Caco-2 (cell line): ENCODE measurements around the gene RBM4. TPM values are rescaled to one million over a fixed set of nuclear protein-coding genes. Genes with fewer than 3 reads are reported as not detected.

Experiments
- BruUV-seq: library from RNA; stranded (reverse); fragments of 400-500 nt; replicated peaks from 2 replicates; lab custom pipeline; 2021; lab: Mats Ljungman, UMichigan
- CTCF ChIA-PET: fragments of 300-600 bp; sonication (Branson Sonifier 250); formaldehyde crosslinking; loops from one replicate; lab custom pipeline; 2022; ENCODE audit warnings: antibody characterized with exemption; lab: Charles Lee
- POLR2A ChIA-PET: fragments of 300-600 bp; sonication (Branson Sonifier 250); formaldehyde crosslinking; loops from one replicate; lab custom pipeline; 2022; ENCODE audit warnings: antibody characterized with exemption; lab: Charles Lee
- DNase-seq, 2 experiments: peaks; one replicate each; pipeline versions ENCODE4 v3.0.0 to v3.0.0-alpha.2; 2020 to 2022
- H3K27me3 ChIP-seq: replicated peaks from 2 replicates; pipeline ENCODE4 v1.6.0; 2011; ENCODE audit warnings: low read length; ENCODE audit not compliant: control insufficient read depth, insufficient read depth
- H3K36me3 ChIP-seq: 2 replicates; pipeline ENCODE4 v1.5.1; 2011; ENCODE audit warnings: low read length; ENCODE audit not compliant: control insufficient read depth, insufficient read depth
- H3K4me1 ChIP-seq: fragments of 250-450 bp; sonication (Bioruptor Pico); 2 replicates; pipeline ENCODE4 v1.5.1; 2020; ENCODE audit warnings: mild to moderate bottlenecking
- H3K4me3 ChIP-seq: 2 replicates; pipeline ENCODE4 v1.5.1; 2011; ENCODE audit warnings: low read depth, mild to moderate bottlenecking, control low read depth, low read length
- H3K9me3 ChIP-seq: fragments of 250-450 bp; sonication (Bioruptor Pico); 2 replicates; pipeline ENCODE4 v1.5.1; 2020; ENCODE audit warnings: mild to moderate bottlenecking, moderate library complexity
- H3K27ac Mint-ChIP-seq: one replicate; pipeline ENCODE4 v1.8.0; 2022; ENCODE audit warnings: mixed read lengths; ENCODE audit not compliant: unreplicated experiment
- H3K27me3 Mint-ChIP-seq: one replicate; pipeline ENCODE4 v1.8.0; 2022; ENCODE audit warnings: mixed read lengths; ENCODE audit not compliant: insufficient read depth, unreplicated experiment
- H3K36me3 Mint-ChIP-seq: one replicate; pipeline ENCODE4 v1.8.0; 2022; ENCODE audit warnings: mild to moderate bottlenecking, mixed read lengths; ENCODE audit not compliant: insufficient read depth, unreplicated experiment
- H3K4me1 Mint-ChIP-seq: one replicate; pipeline ENCODE4 v1.8.0; 2022; ENCODE audit warnings: low read depth, mixed read lengths; ENCODE audit not compliant: unreplicated experiment
- H3K4me3 Mint-ChIP-seq: one replicate; pipeline ENCODE4 v1.8.0; 2022; ENCODE audit warnings: mild to moderate bottlenecking, moderate library complexity, mixed read lengths; ENCODE audit not compliant: unreplicated experiment
- H3K9me3 Mint-ChIP-seq: one replicate; pipeline ENCODE4 v1.8.0; 2022; ENCODE audit warnings: mixed read lengths; ENCODE audit not compliant: unreplicated experiment
- intact Hi-C: fragments of 100-400 bp; cut with micrococcal nuclease; formaldehyde crosslinking; loops from one replicate; pipeline ENCODE4 v1.10.0; 2022; ENCODE audit not compliant: unreplicated experiment
- total RNA-seq: library from RNA; stranded (reverse); gene quantifications from 2 replicates; pipeline ENCODE4 v1.2.3, GENCODE V29; 2022
- TF ChIP-seq, protein P1 (sequence below), 2 experiments: fragments of 200-600 bp in 1 of 2; IDR thresholded peaks; 1 replicate in 1 of 2; 2 replicates in 1 of 2; pipeline versions ENCODE4 v1.5.1 to v1.8.0; 2011 to 2022; ENCODE audit warnings: antibody characterized with exemption in 1 of 2, control low read depth in 1 of 2, inconsistent platforms in 1 of 2, low read depth in 1 of 2, low read length in 1 of 2, mild to moderate bottlenecking in 1 of 2, moderate library complexity in 1 of 2; ENCODE audit not compliant: insufficient read depth in 1 of 2, severe bottlenecking in 1 of 2, unreplicated experiment in 1 of 2

RBM4 gene
- total RNA-seq, 1 experiment from 2014 or later, result 257 TPM

DNA sequence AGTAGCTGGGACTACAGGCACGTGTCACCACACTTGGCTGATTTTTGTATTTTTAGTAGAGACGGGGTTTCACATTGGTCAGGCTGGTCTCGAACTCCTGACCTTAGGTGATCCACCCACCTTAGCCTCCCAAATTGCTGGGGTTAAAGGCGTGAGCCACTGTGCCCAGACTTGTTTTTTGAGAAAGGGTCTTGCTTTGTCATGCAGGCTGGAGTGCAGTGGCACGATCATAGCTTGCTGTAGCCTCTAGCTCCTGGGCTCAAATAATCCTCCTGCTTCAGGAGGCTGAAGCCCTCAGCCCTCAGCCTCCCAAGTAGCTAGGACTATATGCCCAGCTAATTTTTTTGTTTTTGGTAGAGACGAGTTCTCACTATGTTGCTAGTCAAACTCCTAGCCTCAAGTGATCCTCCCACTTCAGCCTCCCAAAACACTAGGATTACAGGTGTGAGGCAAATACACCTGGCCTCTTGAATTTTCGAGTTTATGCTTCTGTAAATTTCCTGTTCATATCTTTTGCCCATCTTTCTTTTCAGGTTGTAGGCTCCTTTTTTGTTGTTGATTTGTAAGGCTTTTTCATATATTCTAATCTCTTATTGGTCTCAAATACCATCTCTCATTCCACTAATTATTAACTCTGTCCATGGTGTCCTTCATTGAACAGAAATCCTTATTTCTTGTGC, 42.6 kb downstream of the RBM4 start:
- H3K27ac Mint-ChIP-seq, result no peak overlapping the region
- intact Hi-C loops, result no loop called here
- BruUV-seq, result no TSS peak
- Histone ChIP-seq H3K4me1 (peaks cover 9% of the 10 kb centered on the region), H3K4me3 (no peak overlapping the region), H3K27me3 (no peaks in the 10 kb centered on the region), H3K9me3 (no peaks in the 10 kb centered on the region), H3K36me3 (peaks cover 2% of the 10 kb centered on the region; the same call in 1 of the 2 replicates)
- CTCF ChIA-PET, result interaction anchor here (0.6 to 0.7 kb wide), 2 partner anchors 51 to 373 kb away, joined by 3 to 4 read pairs; no protein-coding TSS in a partner anchor
- no peaks in the 10 kb centered on the region for H3K27me3 Mint-ChIP-seq
- no peak for DNase-seq
- H3K4me1 Mint-ChIP-seq, result peaks cover 4% of the 10 kb centered on the region
- peaks cover 41% of the 10 kb centered on the region for H3K36me3 Mint-ChIP-seq
- TF ChIP-seq, protein P1, sequence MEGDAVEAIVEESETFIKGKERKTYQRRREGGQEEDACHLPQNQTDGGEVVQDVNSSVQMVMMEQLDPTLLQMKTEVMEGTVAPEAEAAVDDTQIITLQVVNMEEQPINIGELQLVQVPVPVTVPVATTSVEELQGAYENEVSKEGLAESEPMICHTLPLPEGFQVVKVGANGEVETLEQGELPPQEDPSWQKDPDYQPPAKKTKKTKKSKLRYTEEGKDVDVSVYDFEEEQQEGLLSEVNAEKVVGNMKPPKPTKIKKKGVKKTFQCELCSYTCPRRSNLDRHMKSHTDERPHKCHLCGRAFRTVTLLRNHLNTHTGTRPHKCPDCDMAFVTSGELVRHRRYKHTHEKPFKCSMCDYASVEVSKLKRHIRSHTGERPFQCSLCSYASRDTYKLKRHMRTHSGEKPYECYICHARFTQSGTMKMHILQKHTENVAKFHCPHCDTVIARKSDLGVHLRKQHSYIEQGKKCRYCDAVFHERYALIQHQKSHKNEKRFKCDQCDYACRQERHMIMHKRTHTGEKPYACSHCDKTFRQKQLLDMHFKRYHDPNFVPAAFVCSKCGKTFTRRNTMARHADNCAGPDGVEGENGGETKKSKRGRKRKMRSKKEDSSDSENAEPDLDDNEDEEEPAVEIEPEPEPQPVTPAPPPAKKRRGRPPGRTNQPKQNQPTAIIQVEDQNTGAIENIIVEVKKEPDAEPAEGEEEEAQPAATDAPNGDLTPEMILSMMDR (IDR thresholded peaks at IDR 0.05; ENCODE audit: insufficient read depth in 1 of 2, low read depth in 1 of 2, low read length in 1 of 2, severe bottlenecking in 1 of 2, unreplicated experiment in 1 of 2), result no peak
- H3K9me3 Mint-ChIP-seq, result no peaks in the 10 kb centered on the region
- no peak overlapping the region for H3K4me3 Mint-ChIP-seq
- POLR2A ChIA-PET, result no interaction called here

DNA sequence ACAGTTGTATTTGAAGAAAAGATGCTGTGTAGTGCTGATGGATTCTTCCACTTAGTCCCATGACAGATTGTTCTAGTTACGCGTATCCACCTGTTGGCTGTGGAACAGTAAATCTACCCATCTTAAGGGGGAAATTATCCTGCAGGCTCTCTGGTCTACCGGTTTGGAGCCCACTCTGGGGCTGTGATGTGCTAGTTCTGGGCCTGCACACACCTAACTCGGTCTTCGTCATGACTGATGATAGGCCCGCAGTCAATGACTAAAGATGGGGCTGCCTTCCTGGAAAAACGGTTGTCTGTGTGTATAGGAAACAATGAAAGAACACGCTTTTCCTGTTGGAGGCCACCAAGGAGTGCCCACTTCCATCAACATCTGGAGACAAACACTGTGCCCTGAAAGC, 45.4 kb downstream of the RBM4 start:
- H3K27ac Mint-ChIP-seq, result no peak overlapping the region
- BruUV-seq, result no TSS peak
- POLR2A ChIA-PET, result no interaction called here

DNA sequence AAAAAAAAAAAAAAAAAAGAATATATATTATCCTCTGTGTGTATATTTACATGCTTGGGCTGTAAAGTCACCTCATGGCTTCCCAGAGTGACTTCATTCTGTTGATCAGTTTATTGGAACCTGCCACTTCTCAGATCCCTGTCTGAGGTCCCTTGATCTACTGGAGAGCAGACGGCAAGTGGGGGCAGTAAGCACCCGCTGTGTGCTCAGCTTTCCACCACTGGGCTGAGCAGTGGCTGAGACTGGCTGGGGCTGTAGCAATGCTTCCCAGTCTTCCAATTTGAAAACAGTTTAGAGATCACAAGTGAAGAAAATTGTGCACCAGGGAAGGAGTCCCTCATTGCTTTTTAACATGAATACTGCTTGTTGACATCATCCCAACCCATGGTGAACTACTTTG, 46.1 kb downstream of the RBM4 start:
- intact Hi-C loops, result no loop called here
- Histone ChIP-seq H3K9me3 (no peaks in the 10 kb centered on the region), H3K27me3 (no peaks in the 10 kb centered on the region), H3K36me3 (0 out of 2 replicates have a peak, but pooled peaks cover 1% of the 10 kb centered on the region), H3K4me3 (no peak overlapping the region), H3K4me1 (peaks cover 12% of the 10 kb centered on the region)
- Mint-ChIP-seq H3K4me1 (peaks cover 11% of the 10 kb centered on the region), H3K27me3 (no peaks in the 10 kb centered on the region), H3K9me3 (no peaks in the 10 kb centered on the region), H3K4me3 (no peak overlapping the region), H3K36me3 (peaks cover 26% of the 10 kb centered on the region), H3K27ac (no peak overlapping the region)
- ChIA-PET POLR2A (interaction anchor here (0.6 kb wide), 1 partner anchor 419 kb away, joined by 7 read pairs; no protein-coding TSS in a partner anchor), CTCF (no interaction called here)
- BruUV-seq, result no TSS peak
- TF ChIP-seq, protein P1 (IDR thresholded peaks at IDR 0.05; ENCODE audit: insufficient read depth in 1 of 2, low read depth in 1 of 2, low read length in 1 of 2, severe bottlenecking in 1 of 2, unreplicated experiment in 1 of 2), result no peak
- DNase-seq, result no peak

More for the DNA sequence above, 45.4 kb downstream of the RBM4 start:
- Histone ChIP-seq H3K36me3 (0 out of 2 replicates have a peak, but pooled peaks cover 1% of the 10 kb centered on the region), H3K4me1 (peaks cover 5% of the 10 kb centered on the region), H3K9me3 (no peaks in the 10 kb centered on the region), H3K4me3 (no peak overlapping the region), H3K27me3 (no peaks in the 10 kb centered on the region)
- H3K36me3 Mint-ChIP-seq, result peaks cover 18% of the 10 kb centered on the region
- CTCF ChIA-PET, result no interaction called here
- no peak overlapping the region for H3K4me3 Mint-ChIP-seq
- intact Hi-C loops, result no loop called here
- TF ChIP-seq, protein P1 (IDR thresholded peaks at IDR 0.05; ENCODE audit: insufficient read depth in 1 of 2, low read depth in 1 of 2, low read length in 1 of 2, severe bottlenecking in 1 of 2, unreplicated experiment in 1 of 2), result no peak
- no peaks in the 10 kb centered on the region for H3K9me3 Mint-ChIP-seq
- no peaks in the 10 kb centered on the region for H3K27me3 Mint-ChIP-seq
- H3K4me1 Mint-ChIP-seq, result peaks cover 7% of the 10 kb centered on the region
- DNase-seq, result no peak
